GM13977 (cell line): ENCODE measurements around the gene UTS2B.

Experiments used
- DNase-seq: peaks from one replicate; pipeline ENCODE4 v3.0.0; 2012; ENCODE audit warnings: low spot score
- in situ Hi-C: fragments of 300-500 bp; cut with MboI; formaldehyde crosslinking; loops from one replicate; pipeline ENCODE4 v1.12.0; 2022; ENCODE audit warnings: low sequenced_read_pairs, low pct_unique_long_range_greater_than_20kb, mixed read lengths, inconsistent platforms; ENCODE audit not compliant: unreplicated experiment
- TF ChIP-seq, protein P1 (sequence below): IDR thresholded peaks from 2 replicates; pipeline ENCODE4 v1.5.1; 2012; ENCODE audit warnings: mild to moderate bottlenecking, control low read depth; ENCODE audit not compliant: insufficient read depth; ENCODE audit errors: extremely low read depth, missing control alignments

UTS2B gene

DNA sequence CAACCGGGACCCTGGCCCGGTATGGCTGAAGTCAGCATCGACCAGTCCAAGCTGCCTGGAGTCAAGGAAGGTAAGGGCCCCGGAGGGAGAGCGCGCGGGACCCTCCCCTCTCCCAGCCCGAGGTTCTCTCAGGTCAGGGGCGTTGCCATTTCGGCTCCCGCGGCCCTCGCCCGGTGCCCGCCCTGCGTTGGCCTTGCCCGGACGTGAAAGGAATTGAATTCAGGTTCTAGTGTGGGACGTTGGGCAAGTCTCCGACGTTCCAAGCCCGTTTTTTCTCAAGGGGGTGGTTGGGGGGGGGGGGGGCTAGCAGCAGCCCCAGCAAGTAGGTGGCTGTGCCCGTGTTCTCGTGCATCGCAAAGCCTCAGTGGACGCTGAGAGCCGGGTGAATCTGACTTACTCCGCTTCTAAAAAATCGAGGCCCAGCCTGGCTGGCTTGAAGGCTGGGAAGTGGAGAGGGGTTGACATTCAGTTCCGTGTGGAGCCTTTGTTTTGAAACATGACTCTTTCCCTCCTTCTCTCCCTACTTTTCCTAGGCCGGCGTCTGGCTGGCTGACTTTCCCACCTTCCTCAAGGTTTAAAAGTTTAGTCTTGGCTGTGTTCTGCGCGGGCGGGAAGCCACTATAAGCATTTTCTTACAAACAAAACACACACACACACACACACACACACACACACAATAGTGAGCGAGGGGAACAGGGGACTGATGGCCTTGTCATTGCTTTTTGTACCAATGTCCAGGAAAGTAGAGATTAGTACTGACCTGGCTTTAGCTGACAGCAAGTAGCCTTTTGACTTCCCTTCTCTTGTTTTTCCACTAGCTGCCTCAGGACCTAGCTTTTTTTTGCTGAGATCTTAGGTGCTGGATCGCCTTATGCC is at the start of gene UTS2B:
Gene UTS2B (minus strand): TSS at position 873 of the 876 bp plus-strand sequence. CDS start 48,337 bp downstream, outside the sequence.
- TF ChIP-seq, protein P1, sequence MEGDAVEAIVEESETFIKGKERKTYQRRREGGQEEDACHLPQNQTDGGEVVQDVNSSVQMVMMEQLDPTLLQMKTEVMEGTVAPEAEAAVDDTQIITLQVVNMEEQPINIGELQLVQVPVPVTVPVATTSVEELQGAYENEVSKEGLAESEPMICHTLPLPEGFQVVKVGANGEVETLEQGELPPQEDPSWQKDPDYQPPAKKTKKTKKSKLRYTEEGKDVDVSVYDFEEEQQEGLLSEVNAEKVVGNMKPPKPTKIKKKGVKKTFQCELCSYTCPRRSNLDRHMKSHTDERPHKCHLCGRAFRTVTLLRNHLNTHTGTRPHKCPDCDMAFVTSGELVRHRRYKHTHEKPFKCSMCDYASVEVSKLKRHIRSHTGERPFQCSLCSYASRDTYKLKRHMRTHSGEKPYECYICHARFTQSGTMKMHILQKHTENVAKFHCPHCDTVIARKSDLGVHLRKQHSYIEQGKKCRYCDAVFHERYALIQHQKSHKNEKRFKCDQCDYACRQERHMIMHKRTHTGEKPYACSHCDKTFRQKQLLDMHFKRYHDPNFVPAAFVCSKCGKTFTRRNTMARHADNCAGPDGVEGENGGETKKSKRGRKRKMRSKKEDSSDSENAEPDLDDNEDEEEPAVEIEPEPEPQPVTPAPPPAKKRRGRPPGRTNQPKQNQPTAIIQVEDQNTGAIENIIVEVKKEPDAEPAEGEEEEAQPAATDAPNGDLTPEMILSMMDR: no peak

DNA sequence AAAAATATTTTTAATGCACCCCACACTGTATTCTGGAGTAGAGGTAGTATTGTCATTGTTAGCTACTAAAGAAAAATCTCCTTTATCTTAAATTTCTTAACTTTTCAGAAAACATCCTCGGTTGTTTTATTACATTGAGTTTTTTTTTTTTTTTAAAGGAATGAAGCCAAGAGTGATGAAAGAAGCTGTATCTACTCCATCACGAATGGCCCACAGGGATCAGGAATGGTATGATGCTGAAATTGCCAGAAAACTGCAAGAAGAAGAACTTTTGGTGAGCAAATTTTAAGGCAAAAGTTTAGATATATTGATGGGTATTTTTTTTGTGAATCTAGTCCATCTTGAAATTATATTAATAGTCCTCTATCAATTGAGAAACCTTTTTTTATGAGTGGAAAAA is 49.7 kb upstream of the UTS2B start:
- in situ Hi-C loops: loop anchor here (25.0 kb wide), 1 partner anchor 243 kb away; no protein-coding TSS in a partner anchor
- TF ChIP-seq, protein P1: no peak
- no peak for DNase-seq

More for the DNA sequence above, at the start of gene UTS2B:
- in situ Hi-C loops: no loop called here
- DNase-seq: peak; percentile 33

DNA sequence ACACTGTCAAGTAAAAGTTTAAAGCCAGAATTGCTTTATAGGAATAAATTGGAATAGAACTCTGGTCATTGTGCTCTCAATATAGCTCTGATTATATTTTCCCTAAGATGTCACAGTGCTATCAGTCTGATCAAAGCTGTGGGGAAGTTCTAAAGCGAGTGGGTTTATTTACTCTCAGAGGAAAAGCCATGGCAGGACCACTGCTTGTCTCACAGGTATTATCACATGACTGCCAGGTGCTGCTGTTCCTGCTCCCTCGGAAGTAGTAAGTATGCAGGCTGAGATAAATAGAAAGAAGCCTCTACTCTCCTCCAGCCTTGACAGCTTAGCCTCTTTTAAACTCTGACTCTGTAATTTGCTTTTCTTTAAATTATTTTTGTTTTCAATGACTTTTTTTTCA is 49.1 kb upstream of the UTS2B start:
- in situ Hi-C loops: loop anchor here (25.0 kb wide), 1 partner anchor 242 kb away; no protein-coding TSS in a partner anchor
- DNase-seq: no peak
- TF ChIP-seq, protein P1: no peak

GRCh38 chr3:191378142-191378812 is 48.0 kb upstream of the UTS2B start:
- TF ChIP-seq, protein P1: no peak
- in situ Hi-C loops: loop anchor here (25.0 kb wide), 1 partner anchor 241 kb away; no protein-coding TSS in a partner anchor
- no peak for DNase-seq

- TF ChIP-seq, protein P1: no peak
- no peak for DNase-seq
- in situ Hi-C loops: loop anchor here (25.0 kb wide), 1 partner anchor 239 kb away; no protein-coding TSS in a partner anchor
These were observed 46.3 kb upstream of the UTS2B start for GRCh38 chr3:191376516-191377141.

GRCh38 chr3:191373327-191373726 is 43.0 kb upstream of the UTS2B start:
- no peak for DNase-seq
- TF ChIP-seq, protein P1: no peak
- in situ Hi-C loops: no loop called here
